Keratinocyte (primary cell): Measurements from ENCODE around the gene ALK. TPM values are rescaled to one million over a fixed set of nuclear protein-coding genes. Genes with fewer than 3 reads are reported as not detected.

Experiments used
- DNase-seq: peaks from one replicate; pipeline ENCODE4 v3.0.0-alpha.2; 2011; ENCODE audit warnings: low read depth, missing footprints, low spot score
- FAIRE-seq: peaks from 2 replicates; lab custom pipeline; 2011; peaks lifted over from hg19 to GRCh38; lab: Jason Lieb, UNC
- H2AFZ ChIP-seq: 2 replicates; pipeline ENCODE4 v1.6.0; 2012; ENCODE audit warnings: low read length, control low read depth, inconsistent platforms; ENCODE audit not compliant: control insufficient read depth
- H3K27ac ChIP-seq: 2 replicates; pipeline ENCODE4 v1.5.1; 2011; ENCODE audit warnings: low read length; ENCODE audit not compliant: control insufficient read depth, insufficient read depth
- H3K27me3 ChIP-seq: 3 replicates; pipeline ENCODE4 v1.6.0; 2011; ENCODE audit warnings: low read length; ENCODE audit not compliant: control insufficient read depth, insufficient read depth; ENCODE audit errors: extremely low read depth
- H3K36me3 ChIP-seq, 2 experiments: 2 replicates in 1 of 2; 3 replicates in 1 of 2; pipeline ENCODE4 v1.5.1; 2011; ENCODE audit warnings: low read length in 2 of 2, mild to moderate bottlenecking in 1 of 2; ENCODE audit not compliant: control insufficient read depth in 2 of 2, insufficient read depth in 2 of 2; ENCODE audit errors: extremely low read depth in 1 of 2
- H3K4me1 ChIP-seq: 3 replicates; pipeline ENCODE4 v1.5.1; 2011; ENCODE audit warnings: low read length; ENCODE audit not compliant: control insufficient read depth, insufficient read depth; ENCODE audit errors: extremely low read depth
- H3K4me2 ChIP-seq: 3 replicates; pipeline ENCODE4 v1.6.0; 2011; ENCODE audit warnings: low read depth, low read length; ENCODE audit not compliant: control insufficient read depth, insufficient read depth; ENCODE audit errors: extremely low read depth
- H3K4me3 ChIP-seq, 3 experiments: fragments of 200-600 bp in 1 of 3; sonication (generic) in 1 of 3; 2 replicates in 2 of 3; 3 replicates in 1 of 3; pipeline ENCODE4 v1.5.1; 2011 to 2016; ENCODE audit warnings: low read length in 3 of 3, mild to moderate bottlenecking in 3 of 3, control low read depth in 2 of 3, inconsistent platforms in 1 of 3, low read depth in 1 of 3, mixed read lengths in 1 of 3, mixed run types in 1 of 3, moderate library complexity in 1 of 3; ENCODE audit not compliant: control insufficient read depth in 2 of 3, insufficient read depth in 2 of 3; ENCODE audit errors: extremely low read depth in 1 of 3
- H3K79me2 ChIP-seq: 2 replicates; pipeline ENCODE4 v1.6.0; 2012; ENCODE audit warnings: low read length; ENCODE audit not compliant: control insufficient read depth, insufficient read depth
- H3K9ac ChIP-seq: 3 replicates; pipeline ENCODE4 v1.6.0; 2011; ENCODE audit warnings: low read length; ENCODE audit not compliant: control insufficient read depth, insufficient read depth; ENCODE audit errors: extremely low read depth
- H3K9me1 ChIP-seq: 3 replicates; pipeline ENCODE4 v1.6.0; 2011; ENCODE audit warnings: low read length; ENCODE audit not compliant: control insufficient read depth, insufficient read depth; ENCODE audit errors: extremely low read depth
- H3K9me3 ChIP-seq: 2 replicates; pipeline ENCODE4 v1.5.1; 2012; ENCODE audit warnings: low read depth, low read length; ENCODE audit not compliant: control insufficient read depth
- H4K20me1 ChIP-seq: 3 replicates; pipeline ENCODE4 v1.6.0; 2011; ENCODE audit warnings: low read length; ENCODE audit not compliant: control insufficient read depth, insufficient read depth; ENCODE audit errors: extremely low read depth
- CTCF ChIP-seq, 3 experiments: IDR thresholded peaks in 1 of 3; conservative IDR thresholded peaks in 1 of 3; optimal IDR thresholded peaks in 1 of 3; 2 replicates in 2 of 3; 3 replicates in 1 of 3; pipeline versions ENCODE3 to v1.5.1; 2011; ENCODE audit warnings: low read length in 3 of 3, mild to moderate bottlenecking in 3 of 3, moderate library complexity in 2 of 3, control low read depth in 1 of 3, inconsistent platforms in 1 of 3; ENCODE audit not compliant: insufficient read depth in 2 of 3; ENCODE audit errors: extremely low read depth in 1 of 3
- EZH2 ChIP-seq: IDR thresholded peaks from one replicate; pipeline ENCODE4 v1.6.1; 2012; ENCODE audit warnings: inconsistent platforms, mild to moderate bottlenecking, low read length, moderate library complexity
- dilution Hi-C: fragments of 300-500 bp; cut with MboI; formaldehyde crosslinking; loops from one replicate; pipeline ENCODE4 v1.7.0; 2020; ENCODE audit warnings: low sequenced_read_pairs; ENCODE audit not compliant: extremely low pct_ligation_motif_present
- polyA plus RNA-seq, 5 experiments: library from polyadenylated mRNA; depleted of rRNA in 3 of 5; stranded (reverse) in 3 of 5; stranded (forward) in 1 of 5; unstranded in 1 of 5; fragments of >200 nt; gene quantifications; 1 replicate in 1 of 5; 2 replicates in 3 of 5; 3 replicates in 1 of 5; pipeline versions ENCODE4 v1.2.1 to v1.2.3, GENCODE V29; 2011 to 2012; ENCODE audit warnings: missing spikeins in 2 of 5, low read depth in 1 of 5, low replicate concordance in 1 of 5

ALK gene
- polyA plus RNA-seq, 1 donor (not counting 4 experiments of a cell fraction or from before 2014, with no cell fraction given): not detected

GRCh38 chr2:29583104-29583503, 338.3 kb downstream of the ALK start:
- H3K27me3 ChIP-seq: no peaks in the 10 kb centered on the region
- no peaks in the 10 kb centered on the region for H3K9me1 ChIP-seq
- H3K9ac ChIP-seq: no peak overlapping the region
- peaks cover 6% of the 10 kb centered on the region for H3K4me1 ChIP-seq
- no peak overlapping the region for H2AFZ ChIP-seq
- H3K4me3 ChIP-seq: no peak overlapping the region
- H3K36me3 ChIP-seq: no peaks in the 10 kb centered on the region
- no peaks in the 10 kb centered on the region for H4K20me1 ChIP-seq
- no peak overlapping the region for H3K27ac ChIP-seq
- no peaks in the 10 kb centered on the region for H3K9me3 ChIP-seq
- no peak for DNase-seq
- no peak overlapping the region for H3K4me2 ChIP-seq
- dilution Hi-C loops: no loop called here
- H3K79me2 ChIP-seq: no peaks in the 10 kb centered on the region
- no peak for FAIRE-seq
- TF ChIP-seq EZH2 (no peak), CTCF (optimal IDR thresholded peaks at IDR 0.05 in 1 of 3, IDR thresholded peaks at IDR 0.05 in 1 of 3, conservative IDR thresholded peaks at IDR 0.05 in 1 of 3; ENCODE audit: extremely low read depth in 1 of 3, insufficient read depth in 2 of 3, low read length in 3 of 3) (no peak)

GRCh38 chr2:29582062-29582461, 339.3 kb downstream of the ALK start:
- H3K79me2 ChIP-seq: no peaks in the 10 kb centered on the region

More at GRCh38 chr2:29582062-29582461, 339.3 kb downstream of the ALK start:
- Histone ChIP-seq H3K27ac (no peak overlapping the region), H3K4me1 (no peaks in the 10 kb centered on the region), H3K9me3 (no peaks in the 10 kb centered on the region), H3K4me3 (no peak overlapping the region), H3K27me3 (no peaks in the 10 kb centered on the region), H3K9me1 (no peaks in the 10 kb centered on the region), H2AFZ (no peak overlapping the region), H3K9ac (no peak overlapping the region), H3K36me3 (no peaks in the 10 kb centered on the region), H4K20me1 (no peaks in the 10 kb centered on the region), H3K4me2 (no peak overlapping the region)
- TF ChIP-seq CTCF (optimal IDR thresholded peaks at IDR 0.05 in 1 of 3, IDR thresholded peaks at IDR 0.05 in 1 of 3, conservative IDR thresholded peaks at IDR 0.05 in 1 of 3; ENCODE audit: extremely low read depth in 1 of 3, insufficient read depth in 2 of 3, low read length in 3 of 3): no peak
- TF ChIP-seq EZH2: no peak
- dilution Hi-C loops: no loop called here
- DNase-seq: no peak
- no peak for FAIRE-seq
